ENCODE measurements around the gene AMY2B. TPM values are rescaled to one million over a fixed set of nuclear protein-coding genes. Genes with fewer than 3 reads are reported as not detected.

AMY2B gene
- total and polyA plus RNA-seq, 9 of the 15 experiments (the other 6 are each of a cell fraction or from before 2014, with no cell fraction given), result 0.22 to 2.0 (median 0.49) TPM

- Histone ChIP-seq H3K9me1 (ENCODE audit: control insufficient read depth, insufficient read depth, low read length) (no peaks in the 10 kb centered on the region), H3K4me2 (ENCODE audit: insufficient read depth, low read length) (no peak overlapping the region)
- no TSS peak for BruUV-seq (replicated peaks)
- TF ChIP-seq USF1 (CRISPR knock-in tag; IDR thresholded peaks at IDR 0.05), result no peak
- no peak for TF ChIP-seq RREB1 (CRISPR knock-in tag; IDR thresholded peaks at IDR 0.05)
- no peak for TF ChIP-seq MYBL2 (IDR thresholded peaks at IDR 0.05; ENCODE audit: low read depth)
- no peak for TF ChIP-seq MYBL2 (CRISPR knock-in tag; IDR thresholded peaks at IDR 0.05; ENCODE audit: borderline replicate concordance)
- no peak for TF ChIP-seq TAF9B (IDR thresholded peaks at IDR 0.05; ENCODE audit: partially characterized antibody)
- no peak for TF ChIP-seq ZNF609 (CRISPR knock-in tag; IDR thresholded peaks at IDR 0.05; ENCODE audit: borderline replicate concordance)
- TF ChIP-seq STAT5A (IDR thresholded peaks at IDR 0.05; ENCODE audit: borderline replicate concordance, low read length), result no peak
- no peak for TF ChIP-seq POLR3G (IDR thresholded peaks at IDR 0.05; ENCODE audit: extremely low read depth, insufficient read length, insufficient replicate concordance)
- TF ChIP-seq ZKSCAN3 (CRISPR knock-in tag; IDR thresholded peaks at IDR 0.05), result no peak
- TF ChIP-seq ZNF12 (CRISPR knock-in tag; IDR thresholded peaks at IDR 0.05), result no peak
Observed at GRCh38 chr1:103576065-103576464, 4.7 kb downstream of the AMY2B start.

More at GRCh38 chr1:103576065-103576464, 4.7 kb downstream of the AMY2B start:
- Histone ChIP-seq H3K4me1 (replicated peaks in 1 of 2; ENCODE audit: control insufficient read depth in 2 of 2, insufficient read depth in 2 of 2, low read length in 2 of 2) (no peaks in the 10 kb centered on the region), H4K20me1 (replicated peaks; ENCODE audit: control insufficient read depth, insufficient read depth, low read length) (no peaks in the 10 kb centered on the region), H2AFZ (ENCODE audit: low read depth, low read length) (no peak overlapping the region), H3K79me2 (ENCODE audit: control insufficient read depth, insufficient read depth, low read length) (no peaks in the 10 kb centered on the region), H3K27ac (ENCODE audit: extremely low read depth, low read depth, low read length) (no peak overlapping the region), H3K9me3 (replicated peaks; ENCODE audit: control insufficient read depth, insufficient read depth, low read depth, low read length) (no peaks in the 10 kb centered on the region), H3K36me3 (ENCODE audit: control insufficient read depth, insufficient read depth, low read length) (no peaks in the 10 kb centered on the region), H3K27me3 (ENCODE audit: control insufficient read depth in 2 of 2, insufficient read depth in 2 of 2, low read length in 2 of 2) (no peaks in the 10 kb centered on the region), H3K9ac (ENCODE audit: insufficient read depth in 1 of 2, low read depth in 2 of 2, low read length in 2 of 2) (no peak overlapping the region), H3K4me3 (no peak overlapping the region)
- DNase-seq (ENCODE audit: extremely low read depth in 1 of 4, low spot score in 3 of 4) (no peak), ATAC-seq (no peak), FAIRE-seq (no peak)
- ChIA-PET POLR2A (no interaction called here), CTCF (ENCODE audit: low intra/inter-chr PET ratio) (no interaction called here)
- intact Hi-C loops (cut with micrococcal nuclease), result no loop called here
- in situ Hi-C loops (cut with MboI), result no loop called here

Measured in K562 (cell line).